Lung (tissue), 12 donors: Measurements from ENCODE around the gene CHEK1. TPM values are rescaled to one million over a fixed set of nuclear protein-coding genes. Genes with fewer than 3 reads are reported as not detected.

Experiments
- ATAC-seq: fragments of 200-7000 bp; cut with Tn5 transposase; one replicate; pipeline ENCODE4 v1.9.1; 2020; ENCODE audit warnings: moderate number of reproducible peaks; ENCODE audit not compliant: insufficient read depth, low FRiP score
- DNase-seq, 3 donors: peaks; one replicate each; pipeline ENCODE4 v3.0.0-alpha.2; 2013 to 2017
- H3K27ac ChIP-seq, 2 donors: one replicate each; pipeline ENCODE4 v1.5.1; 2013; ENCODE audit warnings: mild to moderate bottlenecking in 2 of 2, moderate library complexity in 2 of 2, control low read depth in 1 of 2, inconsistent platforms in 1 of 2, low read depth in 1 of 2, low read length in 1 of 2
- H3K27me3 ChIP-seq, 3 donors: one replicate each; pipeline ENCODE4 v1.5.1; 2013; ENCODE audit warnings: low read length in 2 of 3; ENCODE audit not compliant: control insufficient read depth in 3 of 3, insufficient read depth in 3 of 3
- H3K36me3 ChIP-seq, 4 donors: one replicate each; pipeline ENCODE4 v1.5.1; 2013; ENCODE audit warnings: low read length in 4 of 4, mild to moderate bottlenecking in 1 of 4, moderate library complexity in 1 of 4; ENCODE audit not compliant: control insufficient read depth in 4 of 4, insufficient read depth in 4 of 4
- H3K4me1 ChIP-seq, 5 donors: one replicate each; pipeline ENCODE4 v1.5.1; 2013; ENCODE audit warnings: low read length in 5 of 5, mild to moderate bottlenecking in 2 of 5, moderate library complexity in 1 of 5; ENCODE audit not compliant: control insufficient read depth in 5 of 5, insufficient read depth in 5 of 5
- H3K4me3 ChIP-seq: one replicate; pipeline ENCODE4 v1.5.1; 2013; ENCODE audit warnings: mild to moderate bottlenecking, control low read depth, moderate library complexity
- H3K9ac ChIP-seq, 2 donors: one replicate each; pipeline ENCODE4 v1.5.1; 2013; ENCODE audit warnings: low read length in 2 of 2, control low read depth in 1 of 2; ENCODE audit not compliant: insufficient read depth in 1 of 2
- H3K9me3 ChIP-seq, 4 donors: one replicate each; pipeline ENCODE4 v1.5.1; 2013; ENCODE audit warnings: low read length in 3 of 4, mild to moderate bottlenecking in 1 of 4, moderate library complexity in 1 of 4; ENCODE audit not compliant: control insufficient read depth in 4 of 4, insufficient read depth in 3 of 4
- WGBS, 2 donors: extraction: QIAGEN DNeasy Blood & Tissue Kit; methylation state at CpG; one replicate each; pipeline ENCODE4 v1.1.7; 2013; 5-methylcytosine and 5-hydroxymethylcytosine counted together
- polyA plus RNA-seq, 2 donors: library from polyadenylated mRNA; stranded (reverse); fragments of 200-250 nt; gene quantifications; one replicate each; pipeline ENCODE4 v1.2.1, GENCODE V29; 2013
- total RNA-seq, 2 donors: library from RNA; depleted of rRNA in 1 of 2; stranded (reverse); fragments of >200 nt in 1 of 2; gene quantifications; one replicate each; pipeline ENCODE4 v1.2.1, GENCODE V29; 2014 to 2021
- TF ChIP-seq, protein P1 (sequence below): IDR thresholded peaks from 2 replicates; pipeline ENCODE4 v1.5.1; 2012; ENCODE audit warnings: mild to moderate bottlenecking; ENCODE audit errors: control extremely low read depth, extremely low read depth
- donor health status: control.
- donor health status: control.
- donor health status: Bipolar disorder and iron deficiency.
- donor health status: healthy.
- donor health status: DM: yes; HTN: yes; CAD: no.

The CHEK1 gene
- total and polyA plus RNA-seq, 4 donors, result 2.3 to 6.4 (median 4.1) TPM

DNA sequence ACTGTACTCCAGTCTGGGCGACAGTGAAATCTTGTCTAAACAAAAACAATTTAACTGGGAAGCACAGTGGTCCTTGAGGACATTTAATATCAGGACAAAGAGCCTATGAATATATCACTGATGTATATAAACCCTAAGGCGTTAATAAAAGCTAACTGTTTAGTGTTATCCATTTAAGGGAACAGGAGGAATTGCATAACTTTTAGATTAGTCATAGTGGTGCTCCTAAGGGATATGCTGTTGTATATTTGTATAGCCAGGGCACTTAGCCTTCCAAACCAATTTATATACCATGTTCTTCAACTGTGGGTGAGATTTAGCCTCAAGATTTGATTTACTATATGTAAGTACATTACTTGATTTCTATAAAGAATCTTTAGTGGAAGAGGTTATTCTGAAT is 3.0 kb upstream of the CHEK1 start:
- no peaks in the 10 kb centered on the region for H3K27me3 ChIP-seq
- no peak overlapping the region for H3K4me3 ChIP-seq
- no peak overlapping the region for H3K9ac ChIP-seq
- 78 to 81% methylated on average over 2 of the region's 2 CpGs for WGBS, 2 donors
- ATAC-seq (no peak), DNase-seq (no peak)
- peaks cover 0 to 14% (median 3%) of the 10 kb centered on the region in 5 donors for H3K4me1 ChIP-seq
- H3K36me3 ChIP-seq, result peaks cover 10 to 31% (median 18%) of the 10 kb centered on the region in 4 donors
- TF ChIP-seq, protein P1, sequence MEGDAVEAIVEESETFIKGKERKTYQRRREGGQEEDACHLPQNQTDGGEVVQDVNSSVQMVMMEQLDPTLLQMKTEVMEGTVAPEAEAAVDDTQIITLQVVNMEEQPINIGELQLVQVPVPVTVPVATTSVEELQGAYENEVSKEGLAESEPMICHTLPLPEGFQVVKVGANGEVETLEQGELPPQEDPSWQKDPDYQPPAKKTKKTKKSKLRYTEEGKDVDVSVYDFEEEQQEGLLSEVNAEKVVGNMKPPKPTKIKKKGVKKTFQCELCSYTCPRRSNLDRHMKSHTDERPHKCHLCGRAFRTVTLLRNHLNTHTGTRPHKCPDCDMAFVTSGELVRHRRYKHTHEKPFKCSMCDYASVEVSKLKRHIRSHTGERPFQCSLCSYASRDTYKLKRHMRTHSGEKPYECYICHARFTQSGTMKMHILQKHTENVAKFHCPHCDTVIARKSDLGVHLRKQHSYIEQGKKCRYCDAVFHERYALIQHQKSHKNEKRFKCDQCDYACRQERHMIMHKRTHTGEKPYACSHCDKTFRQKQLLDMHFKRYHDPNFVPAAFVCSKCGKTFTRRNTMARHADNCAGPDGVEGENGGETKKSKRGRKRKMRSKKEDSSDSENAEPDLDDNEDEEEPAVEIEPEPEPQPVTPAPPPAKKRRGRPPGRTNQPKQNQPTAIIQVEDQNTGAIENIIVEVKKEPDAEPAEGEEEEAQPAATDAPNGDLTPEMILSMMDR, result no peak
- H3K27ac ChIP-seq, result no peak overlapping the region
- no peaks in the 10 kb centered on the region for H3K9me3 ChIP-seq

GRCh38 chr11:125623064-125623463 is 1.9 kb upstream of the CHEK1 start:
- H3K9me3 ChIP-seq, result no peaks in the 10 kb centered on the region
- no peak for DNase-seq

GRCh38 chr11:125625225-125625629 is 264 bp downstream of the CHEK1 start:
- 1% methylated on average over 20 of the region's 20 CpGs for WGBS, 2 donors
- peak overlapping the region; percentile 84 for H3K4me3 ChIP-seq
- peak; percentile 39 for ATAC-seq
- peak overlapping the region; percentile 47 to 97 for H3K9ac ChIP-seq
- peak overlapping the region; percentile 86 to 99 for H3K27ac ChIP-seq
- DNase-seq, result no peak
- H3K4me1 ChIP-seq, result peaks cover 0 to 18% (median 3%) of the 10 kb centered on the region in 5 donors
- H3K36me3 ChIP-seq, result peaks cover 0 to 10% (median 4%) of the 10 kb centered on the region in 4 donors
- TF ChIP-seq, protein P1, result no peak
- H3K27me3 ChIP-seq, result no peaks in the 10 kb centered on the region
- no peaks in the 10 kb centered on the region for H3K9me3 ChIP-seq

More at GRCh38 chr11:125623064-125623463, 1.9 kb upstream of the CHEK1 start:
- Histone ChIP-seq H3K4me1 (peaks cover 0 to 18% (median 3%) of the 10 kb centered on the region in 5 donors), H3K27ac (no peak overlapping the region), H3K36me3 (peaks cover 10 to 26% (median 14%) of the 10 kb centered on the region in 4 donors), H3K4me3 (no peak overlapping the region), H3K9ac (no peak overlapping the region), H3K27me3 (no peaks in the 10 kb centered on the region)
- WGBS, 2 donors, result 88 to 96% methylated on average over 1 of the region's 1 CpG
- TF ChIP-seq, protein P1, result no peak
- ATAC-seq, result no peak

DNA sequence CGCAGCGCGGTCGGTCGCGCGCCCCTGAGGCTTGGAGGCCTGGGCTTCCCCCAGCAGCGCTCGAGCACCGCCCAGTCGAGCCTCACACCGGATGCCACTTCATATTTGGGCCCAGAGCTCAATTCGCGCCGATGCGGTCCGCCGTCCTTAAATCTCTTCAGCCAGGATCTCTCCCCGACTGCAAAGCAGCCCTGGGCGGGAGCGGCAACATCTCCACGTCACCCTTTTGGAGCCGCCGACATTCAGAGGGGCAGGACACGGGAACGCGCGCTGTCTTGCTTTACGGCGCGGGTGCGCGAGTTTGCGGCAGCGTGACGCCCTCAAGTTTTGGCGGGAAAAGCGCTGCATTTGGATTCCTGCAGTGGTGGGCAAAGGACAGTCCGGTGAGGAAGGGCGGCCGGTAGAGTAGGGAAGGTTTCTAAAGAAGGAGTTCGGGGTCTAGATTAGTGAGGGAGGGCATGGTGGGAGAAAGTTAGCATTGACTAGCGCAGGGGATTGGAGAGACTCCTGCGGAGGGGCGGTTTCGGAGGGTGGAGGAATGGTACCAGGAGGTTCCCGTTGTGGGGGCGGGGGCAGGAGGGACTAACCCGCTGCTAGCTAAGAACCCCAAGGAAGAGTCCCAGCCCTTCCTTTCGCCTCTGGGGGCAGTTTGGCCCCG is 796 bp downstream of the CHEK1 start:
- peaks cover 2 to 5% (median 3%) of the 10 kb centered on the region in 4 donors for H3K36me3 ChIP-seq
- 0 to 1% methylated on average over 51 of the region's 51 CpGs for WGBS, 2 donors
- peak; percentile 93 for ATAC-seq
- H3K4me1 ChIP-seq, result peaks cover 0 to 18% (median 3%) of the 10 kb centered on the region in 5 donors
- H3K4me3 ChIP-seq, result peak overlapping the region; percentile 84
- H3K27ac ChIP-seq, result peak overlapping the region; percentile 86 to 99
- peak overlapping the region; percentile 47 to 97 for H3K9ac ChIP-seq
- no peaks in the 10 kb centered on the region for H3K9me3 ChIP-seq
- H3K27me3 ChIP-seq, result no peaks in the 10 kb centered on the region
- TF ChIP-seq, protein P1, result no peak
- peak; percentile 95 to 97 (median 96) for DNase-seq
